AG09309 (cell line): Measurements from ENCODE around the gene CTNNA1.

Experiments used
- DNase-seq: peaks from one replicate; pipeline ENCODE4 v3.0.0-alpha.2; 2010; ENCODE audit warnings: low read depth
- H3K4me3 ChIP-seq: 2 replicates; pipeline ENCODE4 v1.5.1; 2011; ENCODE audit warnings: mild to moderate bottlenecking, low read depth, low read length, moderate library complexity; ENCODE audit not compliant: control insufficient read depth
- TF ChIP-seq, protein P1 (sequence below): IDR thresholded peaks from 2 replicates; pipeline ENCODE4 v1.5.1; 2011; ENCODE audit warnings: mild to moderate bottlenecking, low read depth, low read length, inconsistent platforms; ENCODE audit not compliant: insufficient read depth, control insufficient read depth; ENCODE audit errors: missing control alignments

Gene CTNNA1

DNA sequence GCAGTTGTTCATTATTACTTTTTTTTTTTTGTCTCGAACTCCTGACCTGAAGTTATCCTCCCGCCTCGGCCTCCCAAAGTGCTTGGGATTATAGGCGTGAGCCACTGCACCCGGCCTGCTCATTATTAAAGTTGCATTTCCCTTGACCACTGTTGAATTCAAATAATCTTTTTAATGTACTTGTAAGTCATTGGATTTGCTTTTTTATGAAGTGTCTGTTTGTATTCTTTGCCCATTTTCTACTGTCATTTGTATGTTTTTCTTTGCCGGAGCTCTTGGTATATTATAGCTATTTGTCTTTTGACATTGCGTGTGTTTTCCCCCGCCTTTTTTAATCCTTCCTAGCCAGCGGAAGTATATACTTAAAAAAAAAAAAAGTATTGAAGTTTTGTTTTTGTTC lies 99.9 kb downstream of the CTNNA1 start:
- TF ChIP-seq, protein P1, sequence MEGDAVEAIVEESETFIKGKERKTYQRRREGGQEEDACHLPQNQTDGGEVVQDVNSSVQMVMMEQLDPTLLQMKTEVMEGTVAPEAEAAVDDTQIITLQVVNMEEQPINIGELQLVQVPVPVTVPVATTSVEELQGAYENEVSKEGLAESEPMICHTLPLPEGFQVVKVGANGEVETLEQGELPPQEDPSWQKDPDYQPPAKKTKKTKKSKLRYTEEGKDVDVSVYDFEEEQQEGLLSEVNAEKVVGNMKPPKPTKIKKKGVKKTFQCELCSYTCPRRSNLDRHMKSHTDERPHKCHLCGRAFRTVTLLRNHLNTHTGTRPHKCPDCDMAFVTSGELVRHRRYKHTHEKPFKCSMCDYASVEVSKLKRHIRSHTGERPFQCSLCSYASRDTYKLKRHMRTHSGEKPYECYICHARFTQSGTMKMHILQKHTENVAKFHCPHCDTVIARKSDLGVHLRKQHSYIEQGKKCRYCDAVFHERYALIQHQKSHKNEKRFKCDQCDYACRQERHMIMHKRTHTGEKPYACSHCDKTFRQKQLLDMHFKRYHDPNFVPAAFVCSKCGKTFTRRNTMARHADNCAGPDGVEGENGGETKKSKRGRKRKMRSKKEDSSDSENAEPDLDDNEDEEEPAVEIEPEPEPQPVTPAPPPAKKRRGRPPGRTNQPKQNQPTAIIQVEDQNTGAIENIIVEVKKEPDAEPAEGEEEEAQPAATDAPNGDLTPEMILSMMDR: no peak
- no peak overlapping the region for H3K4me3 ChIP-seq
- no peak for DNase-seq

DNA sequence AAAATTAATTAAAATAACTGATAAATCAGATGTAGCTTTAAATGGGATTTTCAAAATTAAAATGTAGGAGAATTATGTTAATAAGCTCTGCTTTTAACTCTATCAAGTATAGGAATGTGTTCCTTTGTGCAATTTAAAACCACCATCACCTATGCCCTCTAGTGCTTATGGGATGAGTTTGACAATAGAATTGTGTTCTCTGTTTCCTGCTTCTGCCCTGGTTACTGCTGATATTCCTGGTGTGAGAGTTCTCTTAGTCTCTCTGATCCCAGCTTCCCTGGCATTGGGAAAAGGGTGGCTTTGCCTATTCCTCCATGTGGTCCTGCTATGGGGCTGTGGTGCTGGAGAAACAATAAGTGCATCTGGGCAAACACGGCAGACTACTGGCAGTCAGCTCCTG lies 113.8 kb downstream of the CTNNA1 start:
- no peak for DNase-seq
- TF ChIP-seq, protein P1: no peak
- H3K4me3 ChIP-seq: no peak overlapping the region

GRCh38 chr5:138869038-138869437 lies 115.8 kb downstream of the CTNNA1 start:
- no peak for DNase-seq
- TF ChIP-seq, protein P1: no peak
- H3K4me3 ChIP-seq: no peak overlapping the region

GRCh38 chr5:138869763-138870500 lies 116.7 kb downstream of the CTNNA1 start:
- TF ChIP-seq, protein P1: no peak
- no peak for DNase-seq

DNA sequence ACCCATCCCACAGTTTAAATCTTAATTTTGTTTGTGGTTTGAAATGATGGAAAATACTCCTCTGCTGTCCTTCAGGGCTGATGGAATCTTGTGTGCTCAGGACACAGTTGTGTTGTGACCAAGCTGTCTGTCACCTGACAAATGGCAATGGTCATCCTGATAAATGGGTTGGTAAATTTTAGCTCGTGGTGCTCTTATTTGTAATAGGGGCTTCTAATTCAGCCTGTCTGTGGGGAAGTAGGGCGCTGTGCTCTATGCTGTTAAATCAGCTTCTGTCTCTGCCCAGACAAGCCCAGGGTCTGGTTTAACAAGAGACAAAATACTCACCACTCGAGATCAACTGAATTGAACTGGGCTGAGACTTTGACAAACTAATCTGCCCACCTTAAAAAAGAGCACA lies 117.4 kb downstream of the CTNNA1 start:
- H3K4me3 ChIP-seq: no peak overlapping the region
- no peak for DNase-seq
- TF ChIP-seq, protein P1: no peak

More at GRCh38 chr5:138869763-138870500, 116.7 kb downstream of the CTNNA1 start:
- H3K4me3 ChIP-seq: no peak overlapping the region

GRCh38 chr5:138872841-138873465 lies 119.7 kb downstream of the CTNNA1 start:
- TF ChIP-seq, protein P1: no peak
- H3K4me3 ChIP-seq: no peak overlapping the region
- DNase-seq: no peak
